ENCODE data around the gene IZUMO4. TPM values are rescaled to one million over a fixed set of nuclear protein-coding genes. Genes with fewer than 3 reads are reported as not detected.
A peak's percentile ranks its signal among the peaks of the same experiment; 100 is the strongest.

Gene IZUMO4
- total and polyA plus RNA-seq, 10 of the 15 experiments (the other 5 are each of a cell fraction or from before 2014, with no cell fraction given) = 0.53 to 27.1 (median 7.5) TPM

DNA sequence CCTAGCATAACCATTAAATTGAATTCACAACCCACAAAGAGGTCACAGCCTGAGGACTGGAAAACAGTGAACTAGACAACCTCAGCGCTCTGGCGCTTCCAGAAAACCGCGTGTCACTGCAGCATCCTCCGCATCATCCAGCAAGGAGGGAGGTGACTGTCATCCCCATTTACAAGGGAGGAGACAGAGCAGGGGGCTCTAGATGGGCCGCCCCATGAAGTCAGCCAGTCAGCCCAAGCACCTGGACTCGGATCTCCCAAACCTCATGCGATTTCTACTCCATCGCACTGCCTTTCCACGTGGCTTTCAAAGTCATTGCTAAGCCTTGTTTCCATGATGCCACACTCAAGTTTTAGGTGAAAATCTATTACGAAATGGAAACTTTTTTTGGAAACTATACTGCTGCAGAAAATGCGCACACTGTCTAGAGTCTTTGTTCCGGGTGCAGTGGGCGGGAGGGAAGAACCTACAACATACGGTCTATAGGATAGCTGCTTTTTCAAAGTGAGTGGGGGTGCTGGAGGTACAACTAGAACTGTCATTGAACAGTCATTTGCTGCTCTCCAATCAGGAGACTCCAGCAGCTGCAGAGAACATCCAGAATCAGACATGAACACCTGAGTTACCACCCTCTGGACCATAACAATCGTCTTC, 51.9 kb downstream of the IZUMO4 start (continued):
- TF ChIP-seq NFIC (IDR thresholded peaks at IDR 0.05; ENCODE audit: low read depth, low read length) (no peak), EGR1 (IDR thresholded peaks at IDR 0.05; ENCODE audit: borderline replicate concordance in 1 of 2, low read depth in 2 of 2, low read length in 2 of 2) (no peak), POU2F2 (IDR thresholded peaks at IDR 0.05; ENCODE audit: borderline replicate concordance, low read depth, low read length) (no peak), NR2C2 (IDR thresholded peaks at IDR 0.05; ENCODE audit: borderline replicate concordance, control insufficient read depth, insufficient read length, low read depth) (no peak), FOXK2 (IDR thresholded peaks at IDR 0.05) (no peak), IKZF2 (IDR thresholded peaks at IDR 0.05) (peak; percentile 49 to 65; a peak in 2 of 4 replicates), YBX1 (IDR thresholded peaks at IDR 0.05) (no peak), ATF3 (IDR thresholded peaks at IDR 0.05; ENCODE audit: borderline replicate concordance, extremely low read depth, low read depth, low read length) (no peak), BRCA1 (IDR thresholded peaks at IDR 0.05; ENCODE audit: low read depth, low read length) (no peak), TCF3 (IDR thresholded peaks at IDR 0.05; ENCODE audit: borderline replicate concordance, insufficient read depth, low read depth, low read length) (no peak), JUND (IDR thresholded peaks at IDR 0.05; ENCODE audit: low read depth, low read length) (no peak), SREBF1 (IDR thresholded peaks at IDR 0.05; ENCODE audit: low read length) (no peak), PBX3 (IDR thresholded peaks at IDR 0.05; ENCODE audit: insufficient replicate concordance, low read depth, low read length) (no peak), SREBF2 (IDR thresholded peaks at IDR 0.05; ENCODE audit: low read length) (no peak), MTA3 (IDR thresholded peaks at IDR 0.05; ENCODE audit: borderline replicate concordance, low read length) (no peak), ATF2 (IDR thresholded peaks at IDR 0.05; ENCODE audit: low read length) (no peak), ZZZ3 (IDR thresholded peaks at IDR 0.05; ENCODE audit: control insufficient read depth, insufficient read length, low read depth) (no peak), IRF5 (IDR thresholded peaks at IDR 0.05; ENCODE audit: borderline replicate concordance) (no peak)
- TF ChIP-seq, protein P1, sequence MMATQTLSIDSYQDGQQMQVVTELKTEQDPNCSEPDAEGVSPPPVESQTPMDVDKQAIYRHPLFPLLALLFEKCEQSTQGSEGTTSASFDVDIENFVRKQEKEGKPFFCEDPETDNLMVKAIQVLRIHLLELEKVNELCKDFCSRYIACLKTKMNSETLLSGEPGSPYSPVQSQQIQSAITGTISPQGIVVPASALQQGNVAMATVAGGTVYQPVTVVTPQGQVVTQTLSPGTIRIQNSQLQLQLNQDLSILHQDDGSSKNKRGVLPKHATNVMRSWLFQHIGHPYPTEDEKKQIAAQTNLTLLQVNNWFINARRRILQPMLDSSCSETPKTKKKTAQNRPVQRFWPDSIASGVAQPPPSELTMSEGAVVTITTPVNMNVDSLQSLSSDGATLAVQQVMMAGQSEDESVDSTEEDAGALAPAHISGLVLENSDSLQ (IDR thresholded peaks at IDR 0.05) = no peak
- TF ChIP-seq, protein P2, sequence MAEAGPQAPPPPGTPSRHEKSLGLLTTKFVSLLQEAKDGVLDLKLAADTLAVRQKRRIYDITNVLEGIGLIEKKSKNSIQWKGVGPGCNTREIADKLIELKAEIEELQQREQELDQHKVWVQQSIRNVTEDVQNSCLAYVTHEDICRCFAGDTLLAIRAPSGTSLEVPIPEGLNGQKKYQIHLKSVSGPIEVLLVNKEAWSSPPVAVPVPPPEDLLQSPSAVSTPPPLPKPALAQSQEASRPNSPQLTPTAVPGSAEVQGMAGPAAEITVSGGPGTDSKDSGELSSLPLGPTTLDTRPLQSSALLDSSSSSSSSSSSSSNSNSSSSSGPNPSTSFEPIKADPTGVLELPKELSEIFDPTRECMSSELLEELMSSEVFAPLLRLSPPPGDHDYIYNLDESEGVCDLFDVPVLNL (IDR thresholded peaks at IDR 0.05; ENCODE audit: low read depth, low read length) = no peak
- TF ChIP-seq, protein P3, sequence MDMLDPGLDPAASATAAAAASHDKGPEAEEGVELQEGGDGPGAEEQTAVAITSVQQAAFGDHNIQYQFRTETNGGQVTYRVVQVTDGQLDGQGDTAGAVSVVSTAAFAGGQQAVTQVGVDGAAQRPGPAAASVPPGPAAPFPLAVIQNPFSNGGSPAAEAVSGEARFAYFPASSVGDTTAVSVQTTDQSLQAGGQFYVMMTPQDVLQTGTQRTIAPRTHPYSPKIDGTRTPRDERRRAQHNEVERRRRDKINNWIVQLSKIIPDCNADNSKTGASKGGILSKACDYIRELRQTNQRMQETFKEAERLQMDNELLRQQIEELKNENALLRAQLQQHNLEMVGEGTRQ (IDR thresholded peaks at IDR 0.05; ENCODE audit: borderline replicate concordance, low read depth, low read length) = no peak

Measured in GM12878 (cell line).